ENCODE data around the gene FSTL4. TPM values are rescaled to one million over a fixed set of nuclear protein-coding genes. Genes with fewer than 3 reads are reported as not detected.

FSTL4 gene
- total RNA-seq, 2 donors from 2014 or later: 4.4 to 5.5 TPM

DNA sequence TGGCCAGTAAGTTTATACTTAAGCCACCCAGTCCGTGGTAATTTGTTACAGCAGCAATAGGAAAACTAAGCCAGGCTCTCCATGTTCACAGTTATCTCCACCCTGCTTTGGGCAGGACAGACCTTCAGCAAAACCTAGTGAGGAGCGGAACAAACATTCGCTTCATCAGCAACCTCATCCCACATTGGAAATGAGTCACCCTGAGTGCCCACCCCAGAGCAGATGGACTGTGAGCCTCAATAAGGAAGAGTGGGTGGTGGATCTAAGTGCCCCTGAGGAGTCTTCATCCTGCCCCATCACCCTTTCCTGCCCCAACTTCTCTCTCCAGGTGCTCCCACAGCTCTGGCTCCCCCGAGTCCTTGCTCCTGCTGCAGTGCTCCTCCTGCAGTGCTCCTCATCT is 78.8 kb downstream of the FSTL4 start:
- Histone ChIP-seq H3K27me3 (ENCODE audit: control insufficient read depth, insufficient read depth, low read length, poor library complexity, severe bottlenecking) (peaks cover under 1% of the 10 kb centered on the region), H3K9ac (ENCODE audit: extremely low read depth, low read length, poor library complexity, severe bottlenecking) (no peak overlapping the region), H3K4me1 (ENCODE audit: control insufficient read depth, insufficient read depth, low read length) (peaks cover 17% of the 10 kb centered on the region), H3K4me3 (ENCODE audit: low read length) (no peak overlapping the region), H3K27ac (ENCODE audit: low read depth, low read length) (no peak overlapping the region), H3K36me3 (ENCODE audit: control insufficient read depth, insufficient read depth, low read length) (no peaks in the 10 kb centered on the region), H3K9me3 (ENCODE audit: control insufficient read depth, low read length) (no peaks in the 10 kb centered on the region)
- H3K36me3 Mint-ChIP-seq (ENCODE audit: low read depth): no peaks in the 10 kb centered on the region
- WGBS, 2 experiments (ENCODE audit: insufficient coverage in 1 of 2, insufficient read length in 1 of 2): 93 to 100% methylated on average over 2 to 4 of the region's 4 CpGs
- no peaks in the 10 kb centered on the region for H3K9me3 Mint-ChIP-seq
- H3K27ac Mint-ChIP-seq: no peak overlapping the region
- DNase-seq: no peak
- H3K27me3 Mint-ChIP-seq (ENCODE audit: insufficient read depth): peaks cover 8% of the 10 kb centered on the region
- H3K4me1 Mint-ChIP-seq: peaks cover 19% of the 10 kb centered on the region
- TF ChIP-seq CTCF (conservative IDR thresholded peaks at IDR 0.05): no peak
- H3K4me3 Mint-ChIP-seq: no peak overlapping the region

DNA sequence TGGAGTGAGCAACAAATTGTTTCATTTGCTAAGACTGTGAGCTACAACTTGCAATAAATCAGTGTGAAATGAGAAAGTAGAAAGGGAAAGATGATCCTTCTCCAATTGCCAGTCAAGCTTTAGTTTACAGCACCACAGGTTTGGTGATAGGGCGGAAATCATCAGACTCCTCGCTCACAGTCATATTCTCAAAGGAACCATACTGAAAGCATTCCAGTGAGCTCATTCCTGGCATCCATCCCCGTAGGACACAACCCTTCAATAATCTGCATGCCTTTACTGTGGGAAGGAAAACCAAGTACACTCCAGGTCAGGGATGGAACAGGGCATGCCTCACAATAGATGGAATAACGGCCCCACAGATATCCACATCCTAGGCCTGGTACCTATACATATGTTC is 80.7 kb downstream of the FSTL4 start:
- H3K9me3 Mint-ChIP-seq: no peaks in the 10 kb centered on the region
- no peak overlapping the region for H3K4me3 Mint-ChIP-seq
- peaks cover 22% of the 10 kb centered on the region for H3K27me3 Mint-ChIP-seq (ENCODE audit: insufficient read depth)
- H3K9ac ChIP-seq (ENCODE audit: extremely low read depth, low read length, poor library complexity, severe bottlenecking): no peak overlapping the region
- 67 to 73% methylated on average over 1 to 4 of the region's 4 CpGs for WGBS, 2 experiments (ENCODE audit: insufficient coverage in 1 of 2, insufficient read length in 1 of 2)
- peaks cover 5% of the 10 kb centered on the region for H3K27me3 ChIP-seq (ENCODE audit: control insufficient read depth, insufficient read depth, low read length, poor library complexity, severe bottlenecking)
- DNase-seq: no peak
- H3K4me1 Mint-ChIP-seq: peaks cover 21% of the 10 kb centered on the region
- no peaks in the 10 kb centered on the region for H3K9me3 ChIP-seq (ENCODE audit: control insufficient read depth, low read length)
- H3K36me3 ChIP-seq (ENCODE audit: control insufficient read depth, insufficient read depth, low read length): no peaks in the 10 kb centered on the region
- no peaks in the 10 kb centered on the region for H3K36me3 Mint-ChIP-seq (ENCODE audit: low read depth)
- H3K4me1 ChIP-seq (ENCODE audit: control insufficient read depth, insufficient read depth, low read length): peaks cover 23% of the 10 kb centered on the region
- H3K4me3 ChIP-seq (ENCODE audit: low read length): no peak overlapping the region
- TF ChIP-seq CTCF (conservative IDR thresholded peaks at IDR 0.05): no peak
- H3K27ac Mint-ChIP-seq: no peak overlapping the region
- no peak overlapping the region for H3K27ac ChIP-seq (ENCODE audit: low read depth, low read length)

GRCh38 chr5:133531178-133531577 is 81.2 kb downstream of the FSTL4 start:
- Histone ChIP-seq H3K9me3 (ENCODE audit: control insufficient read depth, low read length) (no peaks in the 10 kb centered on the region), H3K36me3 (ENCODE audit: control insufficient read depth, insufficient read depth, low read length) (no peaks in the 10 kb centered on the region), H3K27me3 (ENCODE audit: control insufficient read depth, insufficient read depth, low read length, poor library complexity, severe bottlenecking) (peaks cover 5% of the 10 kb centered on the region), H3K4me1 (ENCODE audit: control insufficient read depth, insufficient read depth, low read length) (peaks cover 23% of the 10 kb centered on the region), H3K4me3 (ENCODE audit: low read length) (no peak overlapping the region), H3K9ac (ENCODE audit: extremely low read depth, low read length, poor library complexity, severe bottlenecking) (no peak overlapping the region), H3K27ac (ENCODE audit: low read depth, low read length) (no peak overlapping the region)
- Mint-ChIP-seq H3K4me3 (no peak overlapping the region), H3K27me3 (ENCODE audit: insufficient read depth) (peaks cover 25% of the 10 kb centered on the region), H3K36me3 (ENCODE audit: low read depth) (no peaks in the 10 kb centered on the region), H3K9me3 (no peaks in the 10 kb centered on the region), H3K27ac (no peak overlapping the region), H3K4me1 (peaks cover 25% of the 10 kb centered on the region)
- no peak for DNase-seq
- no peak for TF ChIP-seq CTCF (conservative IDR thresholded peaks at IDR 0.05)
- WGBS, 2 experiments (ENCODE audit: insufficient coverage in 1 of 2, insufficient read length in 1 of 2): 93 to 100% methylated on average over 3 to 4 of the region's 4 CpGs
